ENCODE results near the gene DPP3.
"Not testable (repeated sequence)": the region's sequence is repeated elsewhere in the genome, so short reads cannot be mapped to it uniquely, and the experiment has no call there.

Gene DPP3

DNA sequence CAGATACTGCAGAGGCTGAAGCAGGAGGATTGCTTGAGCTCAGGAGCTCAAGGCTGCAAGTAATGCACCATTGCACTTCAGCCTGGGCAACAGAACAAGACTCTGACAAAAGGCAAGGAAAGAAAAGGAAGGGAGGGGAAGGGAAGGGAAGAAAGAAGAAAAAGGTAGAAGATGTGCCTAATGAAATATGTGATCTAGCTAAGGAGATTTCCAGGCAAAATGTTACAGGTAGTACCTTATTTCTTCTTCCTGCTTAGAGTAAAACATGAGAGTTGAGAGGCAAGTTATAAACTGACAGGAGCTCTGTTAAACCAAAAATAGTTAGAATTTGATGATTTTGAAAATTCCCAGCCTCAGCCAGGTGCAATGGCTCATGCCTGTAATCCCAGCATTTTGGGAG lies 18.2 kb upstream of the DPP3 start:
- TF ChIP-seq ZNF70 (CRISPR knock-in tag; IDR thresholded peaks at IDR 0.05) (no peak), ZNF565 (CRISPR knock-in tag; conservative IDR thresholded peaks at IDR 0.05; ENCODE audit: low read depth) (no peak), ZFP3 (CRISPR knock-in tag; IDR thresholded peaks at IDR 0.05) (no peak), ZC3H10 (CRISPR knock-in tag; IDR thresholded peaks at IDR 0.05) (no peak), BACH2 (CRISPR knock-in tag; IDR thresholded peaks at IDR 0.05; ENCODE audit: borderline replicate concordance) (no peak), ZFP30 (CRISPR knock-in tag; IDR thresholded peaks at IDR 0.05) (no peak)
- TF ChIP-seq, protein P1, sequence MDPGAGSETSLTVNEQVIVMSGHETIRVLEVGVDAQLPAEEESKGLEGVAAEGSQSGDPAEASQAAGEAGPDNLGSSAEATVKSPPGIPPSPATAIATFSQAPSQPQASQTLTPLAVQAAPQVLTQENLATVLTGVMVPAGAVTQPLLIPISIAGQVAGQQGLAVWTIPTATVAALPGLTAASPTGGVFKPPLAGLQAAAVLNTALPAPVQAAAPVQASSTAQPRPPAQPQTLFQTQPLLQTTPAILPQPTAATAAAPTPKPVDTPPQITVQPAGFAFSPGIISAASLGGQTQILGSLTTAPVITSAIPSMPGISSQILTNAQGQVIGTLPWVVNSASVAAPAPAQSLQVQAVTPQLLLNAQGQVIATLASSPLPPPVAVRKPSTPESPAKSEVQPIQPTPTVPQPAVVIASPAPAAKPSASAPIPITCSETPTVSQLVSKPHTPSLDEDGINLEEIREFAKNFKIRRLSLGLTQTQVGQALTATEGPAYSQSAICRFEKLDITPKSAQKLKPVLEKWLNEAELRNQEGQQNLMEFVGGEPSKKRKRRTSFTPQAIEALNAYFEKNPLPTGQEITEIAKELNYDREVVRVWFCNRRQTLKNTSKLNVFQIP (CRISPR knock-in tag; IDR thresholded peaks at IDR 0.05; ENCODE audit: borderline replicate concordance, low read depth) = no peak
- TF ChIP-seq, protein P2, sequence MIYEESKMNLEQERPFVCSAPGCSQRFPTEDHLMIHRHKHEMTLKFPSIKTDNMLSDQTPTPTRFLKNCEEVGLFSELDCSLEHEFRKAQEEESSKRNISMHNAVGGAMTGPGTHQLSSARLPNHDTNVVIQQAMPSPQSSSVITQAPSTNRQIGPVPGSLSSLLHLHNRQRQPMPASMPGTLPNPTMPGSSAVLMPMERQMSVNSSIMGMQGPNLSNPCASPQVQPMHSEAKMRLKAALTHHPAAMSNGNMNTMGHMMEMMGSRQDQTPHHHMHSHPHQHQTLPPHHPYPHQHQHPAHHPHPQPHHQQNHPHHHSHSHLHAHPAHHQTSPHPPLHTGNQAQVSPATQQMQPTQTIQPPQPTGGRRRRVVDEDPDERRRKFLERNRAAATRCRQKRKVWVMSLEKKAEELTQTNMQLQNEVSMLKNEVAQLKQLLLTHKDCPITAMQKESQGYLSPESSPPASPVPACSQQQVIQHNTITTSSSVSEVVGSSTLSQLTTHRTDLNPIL (CRISPR knock-in tag; IDR thresholded peaks at IDR 0.05; ENCODE audit: low read depth) = no peak
- TF ChIP-seq, protein P3, sequence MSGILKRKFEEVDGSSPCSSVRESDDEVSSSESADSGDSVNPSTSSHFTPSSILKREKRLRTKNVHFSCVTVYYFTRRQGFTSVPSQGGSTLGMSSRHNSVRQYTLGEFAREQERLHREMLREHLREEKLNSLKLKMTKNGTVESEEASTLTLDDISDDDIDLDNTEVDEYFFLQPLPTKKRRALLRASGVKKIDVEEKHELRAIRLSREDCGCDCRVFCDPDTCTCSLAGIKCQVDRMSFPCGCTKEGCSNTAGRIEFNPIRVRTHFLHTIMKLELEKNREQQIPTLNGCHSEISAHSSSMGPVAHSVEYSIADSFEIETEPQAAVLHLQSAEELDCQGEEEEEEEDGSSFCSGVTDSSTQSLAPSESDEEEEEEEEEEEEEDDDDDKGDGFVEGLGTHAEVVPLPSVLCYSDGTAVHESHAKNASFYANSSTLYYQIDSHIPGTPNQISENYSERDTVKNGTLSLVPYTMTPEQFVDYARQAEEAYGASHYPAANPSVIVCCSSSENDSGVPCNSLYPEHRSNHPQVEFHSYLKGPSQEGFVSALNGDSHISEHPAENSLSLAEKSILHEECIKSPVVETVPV (CRISPR knock-in tag; IDR thresholded peaks at IDR 0.05) = no peak
- TF ChIP-seq, protein P4, sequence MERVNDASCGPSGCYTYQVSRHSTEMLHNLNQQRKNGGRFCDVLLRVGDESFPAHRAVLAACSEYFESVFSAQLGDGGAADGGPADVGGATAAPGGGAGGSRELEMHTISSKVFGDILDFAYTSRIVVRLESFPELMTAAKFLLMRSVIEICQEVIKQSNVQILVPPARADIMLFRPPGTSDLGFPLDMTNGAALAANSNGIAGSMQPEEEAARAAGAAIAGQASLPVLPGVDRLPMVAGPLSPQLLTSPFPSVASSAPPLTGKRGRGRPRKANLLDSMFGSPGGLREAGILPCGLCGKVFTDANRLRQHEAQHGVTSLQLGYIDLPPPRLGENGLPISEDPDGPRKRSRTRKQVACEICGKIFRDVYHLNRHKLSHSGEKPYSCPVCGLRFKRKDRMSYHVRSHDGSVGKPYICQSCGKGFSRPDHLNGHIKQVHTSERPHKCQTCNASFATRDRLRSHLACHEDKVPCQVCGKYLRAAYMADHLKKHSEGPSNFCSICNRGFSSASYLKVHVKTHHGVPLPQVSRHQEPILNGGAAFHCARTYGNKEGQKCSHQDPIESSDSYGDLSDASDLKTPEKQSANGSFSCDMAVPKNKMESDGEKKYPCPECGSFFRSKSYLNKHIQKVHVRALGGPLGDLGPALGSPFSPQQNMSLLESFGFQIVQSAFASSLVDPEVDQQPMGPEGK (CRISPR knock-in tag; IDR thresholded peaks at IDR 0.05; ENCODE audit: borderline replicate concordance) = no peak
- ATAC-seq = no peak

DNA sequence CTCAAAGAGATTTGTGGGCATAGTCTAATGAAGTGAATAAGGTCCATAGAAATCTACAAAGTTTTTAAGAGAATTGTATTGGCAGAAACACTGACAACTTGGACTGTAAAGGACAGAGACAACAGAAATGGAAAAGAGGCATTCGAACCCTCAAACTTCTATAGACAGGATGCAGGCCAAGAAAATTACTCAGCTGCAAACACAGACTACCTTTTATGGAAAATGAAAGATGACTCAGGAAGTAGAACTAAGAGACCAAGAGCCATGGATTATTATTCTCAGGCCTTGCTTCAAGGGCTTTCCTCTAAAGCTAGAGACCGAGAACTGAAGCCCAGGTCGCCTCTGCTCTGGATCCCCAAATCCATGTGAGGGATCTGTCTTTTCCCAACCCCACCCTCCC lies 17.3 kb upstream of the DPP3 start:
- no peak for TF ChIP-seq ZNF565 (CRISPR knock-in tag; conservative IDR thresholded peaks at IDR 0.05; ENCODE audit: low read depth)
- no peak for TF ChIP-seq BACH2 (CRISPR knock-in tag; IDR thresholded peaks at IDR 0.05; ENCODE audit: borderline replicate concordance)
- no peak for TF ChIP-seq ESRRG (CRISPR knock-in tag; IDR thresholded peaks at IDR 0.05)
- TF ChIP-seq, protein P2 (CRISPR knock-in tag; IDR thresholded peaks at IDR 0.05; ENCODE audit: low read depth) = no peak
- no peak for TF ChIP-seq TCF4 (CRISPR knock-in tag; IDR thresholded peaks at IDR 0.05; ENCODE audit: borderline replicate concordance)
- no peak for TF ChIP-seq ZNF70 (CRISPR knock-in tag; IDR thresholded peaks at IDR 0.05)
- TF ChIP-seq GLIS3 (CRISPR knock-in tag; IDR thresholded peaks at IDR 0.05) = no peak
- TF ChIP-seq OSR1 (CRISPR knock-in tag; IDR thresholded peaks at IDR 0.05) = no peak
- no peak for TF ChIP-seq CSDC2 (CRISPR knock-in tag; IDR thresholded peaks at IDR 0.05)
- TF ChIP-seq ZC3H10 (CRISPR knock-in tag; IDR thresholded peaks at IDR 0.05) = no peak
- no peak for TF ChIP-seq ARNTL (CRISPR knock-in tag; IDR thresholded peaks at IDR 0.05; ENCODE audit: borderline replicate concordance, low read depth)
- TF ChIP-seq ZNF8 (CRISPR knock-in tag; IDR thresholded peaks at IDR 0.05) = no peak
- TF ChIP-seq ZFP3 (CRISPR knock-in tag; IDR thresholded peaks at IDR 0.05) = no peak
- no peak for TF ChIP-seq PPARA (CRISPR knock-in tag; IDR thresholded peaks at IDR 0.05; ENCODE audit: borderline replicate concordance)
- no peak for TF ChIP-seq ZFP30 (CRISPR knock-in tag; IDR thresholded peaks at IDR 0.05)
- no peak for TF ChIP-seq SNAI2 (CRISPR knock-in tag; IDR thresholded peaks at IDR 0.05)
- TF ChIP-seq, protein P3 (CRISPR knock-in tag; IDR thresholded peaks at IDR 0.05) = no peak
- TF ChIP-seq, protein P5, sequence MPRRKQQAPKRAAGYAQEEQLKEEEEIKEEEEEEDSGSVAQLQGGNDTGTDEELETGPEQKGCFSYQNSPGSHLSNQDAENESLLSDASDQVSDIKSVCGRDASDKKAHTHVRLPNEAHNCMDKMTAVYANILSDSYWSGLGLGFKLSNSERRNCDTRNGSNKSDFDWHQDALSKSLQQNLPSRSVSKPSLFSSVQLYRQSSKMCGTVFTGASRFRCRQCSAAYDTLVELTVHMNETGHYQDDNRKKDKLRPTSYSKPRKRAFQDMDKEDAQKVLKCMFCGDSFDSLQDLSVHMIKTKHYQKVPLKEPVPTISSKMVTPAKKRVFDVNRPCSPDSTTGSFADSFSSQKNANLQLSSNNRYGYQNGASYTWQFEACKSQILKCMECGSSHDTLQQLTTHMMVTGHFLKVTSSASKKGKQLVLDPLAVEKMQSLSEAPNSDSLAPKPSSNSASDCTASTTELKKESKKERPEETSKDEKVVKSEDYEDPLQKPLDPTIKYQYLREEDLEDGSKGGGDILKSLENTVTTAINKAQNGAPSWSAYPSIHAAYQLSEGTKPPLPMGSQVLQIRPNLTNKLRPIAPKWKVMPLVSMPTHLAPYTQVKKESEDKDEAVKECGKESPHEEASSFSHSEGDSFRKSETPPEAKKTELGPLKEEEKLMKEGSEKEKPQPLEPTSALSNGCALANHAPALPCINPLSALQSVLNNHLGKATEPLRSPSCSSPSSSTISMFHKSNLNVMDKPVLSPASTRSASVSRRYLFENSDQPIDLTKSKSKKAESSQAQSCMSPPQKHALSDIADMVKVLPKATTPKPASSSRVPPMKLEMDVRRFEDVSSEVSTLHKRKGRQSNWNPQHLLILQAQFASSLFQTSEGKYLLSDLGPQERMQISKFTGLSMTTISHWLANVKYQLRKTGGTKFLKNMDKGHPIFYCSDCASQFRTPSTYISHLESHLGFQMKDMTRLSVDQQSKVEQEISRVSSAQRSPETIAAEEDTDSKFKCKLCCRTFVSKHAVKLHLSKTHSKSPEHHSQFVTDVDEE (CRISPR knock-in tag; IDR thresholded peaks at IDR 0.05) = no peak
- TF ChIP-seq, protein P1 (CRISPR knock-in tag; IDR thresholded peaks at IDR 0.05; ENCODE audit: borderline replicate concordance, low read depth) = no peak
- no peak for ATAC-seq

DNA sequence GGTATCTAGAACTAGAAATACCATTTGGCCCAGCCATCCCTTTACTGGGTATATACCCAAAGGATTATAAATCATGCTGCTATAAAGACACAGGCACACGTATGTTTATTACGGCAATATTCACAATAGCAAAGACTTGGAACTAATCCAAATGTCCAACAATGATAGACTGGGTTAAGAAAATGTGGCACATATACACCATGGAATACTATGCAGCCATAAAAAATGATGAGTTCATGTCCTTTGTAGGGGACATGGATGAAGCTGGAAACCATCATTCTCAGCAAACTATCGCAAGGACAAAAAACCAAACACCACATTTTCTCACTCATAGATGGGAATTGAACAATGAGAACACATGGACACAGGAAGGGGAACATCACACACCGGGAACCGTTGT lies 16.1 kb upstream of the DPP3 start:
- not testable (repeated sequence) for ATAC-seq

All from SK-N-SH treated with all-trans-retinoic acid at 6 μM for 48 hours (cell line).